Neural cell (in vitro differentiated cells): ENCODE measurements around the gene CLN6. TPM values are rescaled to one million over a fixed set of nuclear protein-coding genes. Genes with fewer than 3 reads are reported as not detected.

Source experiments
- H2AFZ ChIP-seq: fragments of 200-600, 300-800 bp; sonication (generic), shearing (Covaris generic); 2 replicates; pipeline ENCODE4 v1.6.0; 2014; ENCODE audit warnings: low read depth, mild to moderate bottlenecking, antibody characterized with exemption, low read length, moderate library complexity
- H3F3A ChIP-seq: fragments of 200-600 bp; shearing (Covaris generic); 2 replicates; pipeline ENCODE4 v1.6.1; 2016; ENCODE audit warnings: mild to moderate bottlenecking, moderate library complexity, mixed read lengths, antibody characterized with exemption, low read length; ENCODE audit not compliant: insufficient read depth, poor library complexity, severe bottlenecking
- H3K27ac ChIP-seq: fragments of 200-600, 300-800 bp; sonication (generic), shearing (Covaris generic); 2 replicates; pipeline ENCODE4 v1.5.1; 2014; ENCODE audit warnings: mild to moderate bottlenecking, low read length, moderate library complexity
- H3K27me3 ChIP-seq: fragments of 300-800, 200-600 bp; sonication (generic), shearing (Covaris generic); 2 replicates; pipeline ENCODE4 v1.6.0; 2014; ENCODE audit warnings: mild to moderate bottlenecking, low read depth, low read length, moderate library complexity; ENCODE audit not compliant: insufficient read depth
- H3K36me3 ChIP-seq: fragments of 300-800, 200-600 bp; sonication (generic), shearing (Covaris generic); 2 replicates; pipeline ENCODE4 v1.5.1; 2014; ENCODE audit warnings: mild to moderate bottlenecking, antibody characterized with exemption, low read length, moderate library complexity; ENCODE audit not compliant: insufficient read depth
- H3K4me2 ChIP-seq: fragments of 300-800, 200-600 bp; sonication (generic), shearing (Covaris generic); 2 replicates; pipeline ENCODE4 v1.6.0; 2014; ENCODE audit warnings: mild to moderate bottlenecking, low read length
- H3K4me3 ChIP-seq: fragments of 300-800, 200-600 bp; sonication (generic), shearing (Covaris generic); 2 replicates; pipeline ENCODE4 v1.5.1; 2014; ENCODE audit warnings: mild to moderate bottlenecking, low read length, moderate library complexity
- H3K79me2 ChIP-seq: fragments of 200-600 bp; shearing (Covaris generic); replicated peaks from 2 replicates; pipeline ENCODE4 v1.6.0; 2014; ENCODE audit warnings: mild to moderate bottlenecking, low read length, moderate library complexity; ENCODE audit not compliant: insufficient read depth
- H3K9ac ChIP-seq: fragments of 300-800, 200-600 bp; sonication (generic), shearing (Covaris generic); 2 replicates; pipeline ENCODE4 v1.6.1; 2016; ENCODE audit warnings: mild to moderate bottlenecking, low read length, mixed read lengths
- H3K9me2 ChIP-seq: fragments of 200-600 bp; shearing (Covaris generic); 2 replicates; pipeline ENCODE4 v1.6.1; 2016; ENCODE audit warnings: mild to moderate bottlenecking, low read length, mixed read lengths; ENCODE audit not compliant: insufficient read depth
- H3K9me3 ChIP-seq: fragments of 200-600, 300-800 bp; sonication (generic), shearing (Covaris generic); 2 replicates; pipeline ENCODE4 v1.6.1; 2016; ENCODE audit warnings: mild to moderate bottlenecking, mixed run types, low read length, moderate library complexity, mixed read lengths
- H4K20me1 ChIP-seq: fragments of 200-600 bp; shearing (Covaris generic); 2 replicates; pipeline ENCODE4 v1.6.1; 2016; ENCODE audit warnings: mild to moderate bottlenecking, mixed run types; ENCODE audit not compliant: insufficient read depth
- EP300 ChIP-seq: fragments of 450-650 bp; conservative IDR thresholded peaks from 2 replicates; pipeline ENCODE4 v1.6.1; 2014; ENCODE audit warnings: antibody characterized with exemption, mild to moderate bottlenecking, moderate library complexity; ENCODE audit not compliant: poor library complexity, severe bottlenecking
- EZH2 ChIP-seq: fragments of 200-600, 300-800 bp; shearing (Covaris generic), sonication (generic); IDR thresholded peaks from 2 replicates; pipeline ENCODE4 v1.6.1; 2014; ENCODE audit warnings: antibody characterized with exemption, low read length, borderline replicate concordance, mild to moderate bottlenecking; ENCODE audit not compliant: insufficient read depth, poor library complexity, severe bottlenecking
- MXI1 ChIP-seq: fragments of 450-650 bp; conservative IDR thresholded peaks from 2 replicates; pipeline ENCODE4 v1.6.1; 2014; ENCODE audit warnings: antibody characterized with exemption, mild to moderate bottlenecking; ENCODE audit not compliant: poor library complexity, severe bottlenecking
- POLR2AphosphoS5 ChIP-seq: IDR thresholded peaks from 2 replicates; pipeline ENCODE4 v1.6.1; 2012
- RAD21 ChIP-seq: fragments of 450-650 bp; conservative IDR thresholded peaks from 2 replicates; pipeline ENCODE4 v1.6.1; 2014; ENCODE audit warnings: antibody characterized with exemption, mild to moderate bottlenecking, moderate library complexity
- SMC3 ChIP-seq: fragments of 450-650 bp; conservative IDR thresholded peaks from 2 replicates; pipeline ENCODE4 v1.6.1; 2014; ENCODE audit warnings: antibody characterized with exemption, mild to moderate bottlenecking, moderate library complexity; ENCODE audit not compliant: poor library complexity
- TAF1 ChIP-seq: IDR thresholded peaks from 2 replicates; pipeline ENCODE4 v1.6.1; 2012; ENCODE audit warnings: low read depth
- polyA plus RNA-seq: library from polyadenylated mRNA; depleted of rRNA; stranded (reverse); fragments of >200 nt; gene quantifications from 2 replicates; pipeline ENCODE4 v1.2.3, GENCODE V29; 2014
- TF ChIP-seq, protein P1 (sequence below): fragments of 450-650 bp; IDR thresholded peaks from 2 replicates; pipeline ENCODE4 v1.5.1; 2014; ENCODE audit warnings: antibody characterized with exemption, mild to moderate bottlenecking, moderate library complexity; ENCODE audit not compliant: poor library complexity, severe bottlenecking
- TF ChIP-seq, protein P2 (sequence below): IDR thresholded peaks from 2 replicates; pipeline ENCODE4 v1.6.1; 2012; ENCODE audit warnings: borderline replicate concordance

CLN6 gene
- polyA plus RNA-seq, 1 donor from 2014 or later: 4.9 TPM

- H3K9me2 ChIP-seq: no peaks in the 10 kb centered on the region
- no peaks in the 10 kb centered on the region for H3K79me2 ChIP-seq
- H3K9ac ChIP-seq: no peak overlapping the region
- TF ChIP-seq, protein P1, sequence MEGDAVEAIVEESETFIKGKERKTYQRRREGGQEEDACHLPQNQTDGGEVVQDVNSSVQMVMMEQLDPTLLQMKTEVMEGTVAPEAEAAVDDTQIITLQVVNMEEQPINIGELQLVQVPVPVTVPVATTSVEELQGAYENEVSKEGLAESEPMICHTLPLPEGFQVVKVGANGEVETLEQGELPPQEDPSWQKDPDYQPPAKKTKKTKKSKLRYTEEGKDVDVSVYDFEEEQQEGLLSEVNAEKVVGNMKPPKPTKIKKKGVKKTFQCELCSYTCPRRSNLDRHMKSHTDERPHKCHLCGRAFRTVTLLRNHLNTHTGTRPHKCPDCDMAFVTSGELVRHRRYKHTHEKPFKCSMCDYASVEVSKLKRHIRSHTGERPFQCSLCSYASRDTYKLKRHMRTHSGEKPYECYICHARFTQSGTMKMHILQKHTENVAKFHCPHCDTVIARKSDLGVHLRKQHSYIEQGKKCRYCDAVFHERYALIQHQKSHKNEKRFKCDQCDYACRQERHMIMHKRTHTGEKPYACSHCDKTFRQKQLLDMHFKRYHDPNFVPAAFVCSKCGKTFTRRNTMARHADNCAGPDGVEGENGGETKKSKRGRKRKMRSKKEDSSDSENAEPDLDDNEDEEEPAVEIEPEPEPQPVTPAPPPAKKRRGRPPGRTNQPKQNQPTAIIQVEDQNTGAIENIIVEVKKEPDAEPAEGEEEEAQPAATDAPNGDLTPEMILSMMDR: no peak
- TF ChIP-seq SMC3 (no peak), MXI1 (no peak), EP300 (no peak), POLR2AphosphoS5 (no peak), TAF1 (no peak), EZH2 (no peak), RAD21 (no peak)
- TF ChIP-seq, protein P2, sequence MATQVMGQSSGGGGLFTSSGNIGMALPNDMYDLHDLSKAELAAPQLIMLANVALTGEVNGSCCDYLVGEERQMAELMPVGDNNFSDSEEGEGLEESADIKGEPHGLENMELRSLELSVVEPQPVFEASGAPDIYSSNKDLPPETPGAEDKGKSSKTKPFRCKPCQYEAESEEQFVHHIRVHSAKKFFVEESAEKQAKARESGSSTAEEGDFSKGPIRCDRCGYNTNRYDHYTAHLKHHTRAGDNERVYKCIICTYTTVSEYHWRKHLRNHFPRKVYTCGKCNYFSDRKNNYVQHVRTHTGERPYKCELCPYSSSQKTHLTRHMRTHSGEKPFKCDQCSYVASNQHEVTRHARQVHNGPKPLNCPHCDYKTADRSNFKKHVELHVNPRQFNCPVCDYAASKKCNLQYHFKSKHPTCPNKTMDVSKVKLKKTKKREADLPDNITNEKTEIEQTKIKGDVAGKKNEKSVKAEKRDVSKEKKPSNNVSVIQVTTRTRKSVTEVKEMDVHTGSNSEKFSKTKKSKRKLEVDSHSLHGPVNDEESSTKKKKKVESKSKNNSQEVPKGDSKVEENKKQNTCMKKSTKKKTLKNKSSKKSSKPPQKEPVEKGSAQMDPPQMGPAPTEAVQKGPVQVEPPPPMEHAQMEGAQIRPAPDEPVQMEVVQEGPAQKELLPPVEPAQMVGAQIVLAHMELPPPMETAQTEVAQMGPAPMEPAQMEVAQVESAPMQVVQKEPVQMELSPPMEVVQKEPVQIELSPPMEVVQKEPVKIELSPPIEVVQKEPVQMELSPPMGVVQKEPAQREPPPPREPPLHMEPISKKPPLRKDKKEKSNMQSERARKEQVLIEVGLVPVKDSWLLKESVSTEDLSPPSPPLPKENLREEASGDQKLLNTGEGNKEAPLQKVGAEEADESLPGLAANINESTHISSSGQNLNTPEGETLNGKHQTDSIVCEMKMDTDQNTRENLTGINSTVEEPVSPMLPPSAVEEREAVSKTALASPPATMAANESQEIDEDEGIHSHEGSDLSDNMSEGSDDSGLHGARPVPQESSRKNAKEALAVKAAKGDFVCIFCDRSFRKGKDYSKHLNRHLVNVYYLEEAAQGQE: no peak
- no peaks in the 10 kb centered on the region for H3F3A ChIP-seq
- no peaks in the 10 kb centered on the region for H3K27me3 ChIP-seq
- H3K4me2 ChIP-seq: no peak overlapping the region
- H3K36me3 ChIP-seq: no peaks in the 10 kb centered on the region
- H4K20me1 ChIP-seq: no peaks in the 10 kb centered on the region
- no peak overlapping the region for H3K27ac ChIP-seq
- no peaks in the 10 kb centered on the region for H3K9me3 ChIP-seq
- no peak overlapping the region for H2AFZ ChIP-seq
- H3K4me3 ChIP-seq: no peak overlapping the region
Observed at GRCh38 chr15:68197170-68197492, 32.4 kb downstream of the CLN6 start.

DNA sequence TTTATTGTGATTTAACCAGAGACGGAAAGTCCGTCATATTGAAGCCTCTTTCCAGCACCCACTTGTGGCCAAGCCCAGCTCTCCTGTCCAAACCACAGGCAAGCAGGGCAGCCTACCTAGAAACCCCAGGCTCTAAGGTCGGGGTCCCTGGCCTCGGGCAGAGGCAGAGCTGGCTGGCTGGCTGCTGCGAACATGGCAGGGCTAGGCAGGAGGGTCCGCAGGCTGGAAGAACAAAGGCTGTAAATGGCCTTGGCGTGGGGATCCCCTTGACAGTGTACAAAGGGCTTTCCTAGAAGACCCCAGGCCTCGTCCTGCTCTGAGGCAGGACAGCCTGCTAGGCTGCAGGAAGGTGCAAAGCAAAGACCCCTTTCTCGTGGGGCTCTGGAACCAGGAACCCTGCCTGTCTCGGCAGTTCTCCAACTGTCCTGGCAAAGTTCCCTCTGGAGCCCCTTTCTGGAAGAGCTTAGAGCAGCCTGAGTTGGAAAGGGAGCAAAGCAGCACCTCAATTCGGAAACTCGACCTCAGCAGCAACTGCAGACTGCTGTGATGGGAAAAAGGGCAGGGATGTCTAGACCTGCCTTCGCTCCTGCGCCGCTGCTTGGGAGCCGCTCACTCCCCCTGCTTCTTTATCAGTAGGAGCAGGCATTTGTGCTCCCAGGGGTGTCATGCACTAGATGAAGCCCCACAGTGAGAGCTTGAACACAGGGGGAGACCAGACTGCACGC lies 32.9 kb downstream of the CLN6 start:
- H3K9me2 ChIP-seq: no peaks in the 10 kb centered on the region
- H3K79me2 ChIP-seq: no peaks in the 10 kb centered on the region
- no peaks in the 10 kb centered on the region for H3K36me3 ChIP-seq
- TF ChIP-seq EZH2 (no peak), MXI1 (no peak), TAF1 (no peak), RAD21 (no peak), SMC3 (no peak), POLR2AphosphoS5 (no peak), EP300 (no peak)
- TF ChIP-seq, protein P1: no peak
- TF ChIP-seq, protein P2: no peak
- H4K20me1 ChIP-seq: no peaks in the 10 kb centered on the region
- H3K4me2 ChIP-seq: no peak overlapping the region
- H3K27me3 ChIP-seq: no peaks in the 10 kb centered on the region
- no peaks in the 10 kb centered on the region for H3F3A ChIP-seq
- H3K9me3 ChIP-seq: no peaks in the 10 kb centered on the region
- H2AFZ ChIP-seq: no peak overlapping the region
- no peak overlapping the region for H3K9ac ChIP-seq
- H3K4me3 ChIP-seq: no peak overlapping the region
- H3K27ac ChIP-seq: no peak overlapping the region
